SK-N-SH treated with all-trans-retinoic acid at 6 μM for 48 hours (cell line): ENCODE measurements around the gene AFG1L.

Experiments used
- ATAC-seq: fragments of 200-7000 bp; cut with Tn5 transposase; 3 replicates; pipeline ENCODE4 v1.9.1; 2020; ENCODE audit warnings: mild to moderate bottlenecking, moderate library complexity
- BACH2 ChIP-seq: fragments of 250-450 bp; sonication (Bioruptor Pico); IDR thresholded peaks from 2 replicates; pipeline ENCODE4 v1.9.0; 2021; ENCODE audit warnings: mild to moderate bottlenecking, borderline replicate concordance
- CSDC2 ChIP-seq: fragments of 250-450 bp; sonication (Bioruptor Pico); IDR thresholded peaks from 2 replicates; pipeline ENCODE4 v1.5.0; 2020; ENCODE audit warnings: mild to moderate bottlenecking, moderate library complexity
- ESRRG ChIP-seq: fragments of 250-450 bp; sonication (Bioruptor Pico); IDR thresholded peaks from 2 replicates; pipeline ENCODE4 v1.6.1; 2021; ENCODE audit warnings: mild to moderate bottlenecking
- GLIS3 ChIP-seq: fragments of 250-450 bp; sonication (Bioruptor Pico); IDR thresholded peaks from 2 replicates; pipeline ENCODE4 v1.5.0; 2020; ENCODE audit warnings: mild to moderate bottlenecking, moderate library complexity
- ISL1 ChIP-seq: fragments of 250-450 bp; sonication (Bioruptor Pico); IDR thresholded peaks from 2 replicates; pipeline ENCODE4 v2.1.2; 2022; ENCODE audit warnings: mild to moderate bottlenecking, moderate library complexity
- OSR1 ChIP-seq: fragments of 250-450 bp; sonication (Bioruptor Pico); IDR thresholded peaks from 2 replicates; pipeline ENCODE4 v1.8.0; 2022; ENCODE audit warnings: moderate library complexity, mild to moderate bottlenecking, inconsistent platforms
- PPARA ChIP-seq: fragments of 250-450 bp; sonication (Bioruptor Pico); IDR thresholded peaks from 2 replicates; pipeline ENCODE4 v1.5.0; 2020; ENCODE audit warnings: mild to moderate bottlenecking, borderline replicate concordance
- RARB ChIP-seq: fragments of 250-450 bp; sonication (Bioruptor Pico); IDR thresholded peaks from 2 replicates; pipeline ENCODE4 v1.8.0; 2021; ENCODE audit warnings: mild to moderate bottlenecking, moderate library complexity
- SNAI2 ChIP-seq: fragments of 250-450 bp; sonication (Bioruptor Pico); IDR thresholded peaks from 2 replicates; pipeline ENCODE4 v1.5.0; 2020; ENCODE audit warnings: mild to moderate bottlenecking, moderate library complexity
- TCF4 ChIP-seq: fragments of 250-450 bp; sonication (Bioruptor Pico); IDR thresholded peaks from 2 replicates; pipeline ENCODE4 v1.8.0; 2021; ENCODE audit warnings: mild to moderate bottlenecking, moderate library complexity, borderline replicate concordance
- TOX ChIP-seq: fragments of 250-450 bp; sonication (Bioruptor Pico); IDR thresholded peaks from 2 replicates; pipeline ENCODE4 v1.8.0; 2021; ENCODE audit warnings: mild to moderate bottlenecking, moderate library complexity, borderline replicate concordance
- ZC3H10 ChIP-seq: fragments of 250-450 bp; sonication (Bioruptor Pico); IDR thresholded peaks from 2 replicates; pipeline ENCODE4 v1.5.1; 2021; ENCODE audit warnings: mild to moderate bottlenecking, moderate library complexity
- ZFP3 ChIP-seq: fragments of 250-450 bp; sonication (Bioruptor Pico); IDR thresholded peaks from 2 replicates; pipeline ENCODE4 v1.5.0; 2020; ENCODE audit warnings: mild to moderate bottlenecking, moderate library complexity
- ZFP30 ChIP-seq: fragments of 450-650 bp; formaldehyde crosslinking; IDR thresholded peaks from 2 replicates; pipeline ENCODE4 v1.5.0; 2022; ENCODE audit warnings: mild to moderate bottlenecking, moderate library complexity
- ZNF565 ChIP-seq: fragments of 450-650 bp; formaldehyde crosslinking; conservative IDR thresholded peaks from 2 replicates; pipeline ENCODE4 v1.5.0; 2020; ENCODE audit warnings: low read depth, mild to moderate bottlenecking, moderate library complexity
- ZNF70 ChIP-seq: fragments of 450-650 bp; formaldehyde crosslinking; IDR thresholded peaks from 2 replicates; pipeline ENCODE4 v1.5.0; 2020; ENCODE audit warnings: mild to moderate bottlenecking, moderate library complexity
- ZNF8 ChIP-seq: fragments of 450-650 bp; formaldehyde crosslinking; IDR thresholded peaks from 2 replicates; pipeline ENCODE4 v1.5.0; 2020; ENCODE audit warnings: mild to moderate bottlenecking, moderate library complexity
- TF ChIP-seq, protein P1 (sequence below): fragments of 250-450 bp; sonication (Bioruptor Pico); IDR thresholded peaks from 2 replicates; pipeline ENCODE4 v1.5.1; 2021; ENCODE audit warnings: mild to moderate bottlenecking, moderate library complexity
- TF ChIP-seq, protein P2 (sequence below): fragments of 250-450 bp; sonication (Bioruptor Pico); IDR thresholded peaks from 2 replicates; pipeline ENCODE4 v1.5.1; 2020; ENCODE audit warnings: low read depth, mild to moderate bottlenecking, moderate library complexity
- TF ChIP-seq, protein P3 (sequence below): fragments of 250-450 bp; sonication (Bioruptor Pico); IDR thresholded peaks from 2 replicates; pipeline ENCODE4 v1.8.0; 2021; ENCODE audit warnings: low read depth, mild to moderate bottlenecking, moderate library complexity, borderline replicate concordance
- TF ChIP-seq, protein P4 (sequence below): fragments of 250-450 bp; sonication (Bioruptor Pico); IDR thresholded peaks from 2 replicates; pipeline ENCODE4 v1.5.0; 2020; ENCODE audit warnings: mild to moderate bottlenecking, moderate library complexity
- TF ChIP-seq, protein P5 (sequence below): fragments of 250-450 bp; sonication (Bioruptor Pico); IDR thresholded peaks from 2 replicates; pipeline ENCODE4 v1.8.0; 2020; ENCODE audit warnings: mild to moderate bottlenecking, moderate library complexity, borderline replicate concordance

AFG1L gene

DNA sequence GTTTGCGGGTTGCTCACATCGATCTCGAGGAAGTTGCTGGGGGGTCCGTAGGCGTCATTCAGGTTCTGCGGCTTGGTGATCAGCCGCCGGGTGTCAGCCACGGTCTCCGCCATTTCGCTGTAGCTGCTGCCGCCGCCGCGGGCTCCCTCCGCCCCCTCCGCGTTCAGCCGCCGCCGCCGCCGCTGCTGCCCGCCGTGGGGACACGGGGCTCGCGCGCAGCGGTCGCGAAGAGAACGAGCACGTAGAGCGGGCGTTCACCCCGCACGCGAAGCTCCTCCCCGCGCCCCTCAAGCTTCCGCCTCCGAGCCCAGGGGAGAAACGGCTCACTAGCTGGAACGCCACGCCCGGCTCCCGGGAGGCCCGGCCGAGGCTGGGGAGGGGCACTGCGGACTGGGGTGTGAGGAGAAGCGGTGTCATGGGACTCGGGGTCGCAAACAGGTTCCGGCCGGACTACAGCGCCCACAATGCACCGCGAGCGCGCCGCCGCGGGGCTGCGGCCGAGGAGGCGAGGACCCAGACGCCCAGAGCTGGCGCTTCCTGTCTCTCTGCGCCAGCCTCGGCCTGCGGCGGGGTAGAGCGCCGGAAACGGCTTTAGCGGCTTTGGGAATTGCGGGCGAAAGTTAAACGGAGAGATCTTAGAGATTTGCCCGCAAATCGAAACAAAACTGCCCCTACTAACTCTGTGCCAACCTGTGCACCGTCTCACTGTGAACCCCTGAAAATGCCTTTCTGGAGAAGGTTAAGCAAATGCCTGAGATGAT is 33.9 kb upstream of the AFG1L start, which contains the start of gene SNX3:
Gene SNX3, minus strand, starts transcription at position 232 of the 761 bp plus-strand sequence. Its CDS starts 119 bp downstream, at position 113.
- no peak for TF ChIP-seq ZNF565
- TF ChIP-seq ZNF8 (CRISPR knock-in tag): no peak
- TF ChIP-seq, protein P1, sequence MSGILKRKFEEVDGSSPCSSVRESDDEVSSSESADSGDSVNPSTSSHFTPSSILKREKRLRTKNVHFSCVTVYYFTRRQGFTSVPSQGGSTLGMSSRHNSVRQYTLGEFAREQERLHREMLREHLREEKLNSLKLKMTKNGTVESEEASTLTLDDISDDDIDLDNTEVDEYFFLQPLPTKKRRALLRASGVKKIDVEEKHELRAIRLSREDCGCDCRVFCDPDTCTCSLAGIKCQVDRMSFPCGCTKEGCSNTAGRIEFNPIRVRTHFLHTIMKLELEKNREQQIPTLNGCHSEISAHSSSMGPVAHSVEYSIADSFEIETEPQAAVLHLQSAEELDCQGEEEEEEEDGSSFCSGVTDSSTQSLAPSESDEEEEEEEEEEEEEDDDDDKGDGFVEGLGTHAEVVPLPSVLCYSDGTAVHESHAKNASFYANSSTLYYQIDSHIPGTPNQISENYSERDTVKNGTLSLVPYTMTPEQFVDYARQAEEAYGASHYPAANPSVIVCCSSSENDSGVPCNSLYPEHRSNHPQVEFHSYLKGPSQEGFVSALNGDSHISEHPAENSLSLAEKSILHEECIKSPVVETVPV (CRISPR knock-in tag): no peak
- TF ChIP-seq, protein P2, sequence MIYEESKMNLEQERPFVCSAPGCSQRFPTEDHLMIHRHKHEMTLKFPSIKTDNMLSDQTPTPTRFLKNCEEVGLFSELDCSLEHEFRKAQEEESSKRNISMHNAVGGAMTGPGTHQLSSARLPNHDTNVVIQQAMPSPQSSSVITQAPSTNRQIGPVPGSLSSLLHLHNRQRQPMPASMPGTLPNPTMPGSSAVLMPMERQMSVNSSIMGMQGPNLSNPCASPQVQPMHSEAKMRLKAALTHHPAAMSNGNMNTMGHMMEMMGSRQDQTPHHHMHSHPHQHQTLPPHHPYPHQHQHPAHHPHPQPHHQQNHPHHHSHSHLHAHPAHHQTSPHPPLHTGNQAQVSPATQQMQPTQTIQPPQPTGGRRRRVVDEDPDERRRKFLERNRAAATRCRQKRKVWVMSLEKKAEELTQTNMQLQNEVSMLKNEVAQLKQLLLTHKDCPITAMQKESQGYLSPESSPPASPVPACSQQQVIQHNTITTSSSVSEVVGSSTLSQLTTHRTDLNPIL (CRISPR knock-in tag): no peak
- TF ChIP-seq TOX (CRISPR knock-in tag): no peak
- TF ChIP-seq, all 23 proteins: peak for 0

DNA sequence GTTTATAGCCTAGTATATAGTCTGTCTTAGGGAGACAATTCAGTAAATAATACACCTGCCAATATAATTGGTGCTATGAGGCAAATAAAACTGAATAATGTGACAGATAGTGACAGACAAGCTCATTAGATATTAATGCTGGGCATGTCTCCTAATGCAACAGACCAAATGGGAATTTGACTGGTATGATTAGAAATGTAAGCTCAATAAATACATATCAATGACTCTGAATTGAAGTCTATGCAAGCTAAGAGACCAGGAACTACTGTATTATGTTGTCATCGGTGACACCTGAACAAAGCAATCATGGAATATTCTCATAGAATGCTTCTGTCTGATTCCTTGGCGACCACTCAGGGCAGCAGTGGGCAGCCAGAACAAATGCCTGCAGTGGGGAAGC is 31.5 kb upstream of the AFG1L start:
- no peak for TF ChIP-seq RARB (CRISPR knock-in tag)
- no peak for TF ChIP-seq SNAI2 (CRISPR knock-in tag)
- TF ChIP-seq, protein P3, sequence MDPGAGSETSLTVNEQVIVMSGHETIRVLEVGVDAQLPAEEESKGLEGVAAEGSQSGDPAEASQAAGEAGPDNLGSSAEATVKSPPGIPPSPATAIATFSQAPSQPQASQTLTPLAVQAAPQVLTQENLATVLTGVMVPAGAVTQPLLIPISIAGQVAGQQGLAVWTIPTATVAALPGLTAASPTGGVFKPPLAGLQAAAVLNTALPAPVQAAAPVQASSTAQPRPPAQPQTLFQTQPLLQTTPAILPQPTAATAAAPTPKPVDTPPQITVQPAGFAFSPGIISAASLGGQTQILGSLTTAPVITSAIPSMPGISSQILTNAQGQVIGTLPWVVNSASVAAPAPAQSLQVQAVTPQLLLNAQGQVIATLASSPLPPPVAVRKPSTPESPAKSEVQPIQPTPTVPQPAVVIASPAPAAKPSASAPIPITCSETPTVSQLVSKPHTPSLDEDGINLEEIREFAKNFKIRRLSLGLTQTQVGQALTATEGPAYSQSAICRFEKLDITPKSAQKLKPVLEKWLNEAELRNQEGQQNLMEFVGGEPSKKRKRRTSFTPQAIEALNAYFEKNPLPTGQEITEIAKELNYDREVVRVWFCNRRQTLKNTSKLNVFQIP (CRISPR knock-in tag): no peak
- no peak for TF ChIP-seq ZC3H10 (CRISPR knock-in tag)
- TF ChIP-seq, protein P4, sequence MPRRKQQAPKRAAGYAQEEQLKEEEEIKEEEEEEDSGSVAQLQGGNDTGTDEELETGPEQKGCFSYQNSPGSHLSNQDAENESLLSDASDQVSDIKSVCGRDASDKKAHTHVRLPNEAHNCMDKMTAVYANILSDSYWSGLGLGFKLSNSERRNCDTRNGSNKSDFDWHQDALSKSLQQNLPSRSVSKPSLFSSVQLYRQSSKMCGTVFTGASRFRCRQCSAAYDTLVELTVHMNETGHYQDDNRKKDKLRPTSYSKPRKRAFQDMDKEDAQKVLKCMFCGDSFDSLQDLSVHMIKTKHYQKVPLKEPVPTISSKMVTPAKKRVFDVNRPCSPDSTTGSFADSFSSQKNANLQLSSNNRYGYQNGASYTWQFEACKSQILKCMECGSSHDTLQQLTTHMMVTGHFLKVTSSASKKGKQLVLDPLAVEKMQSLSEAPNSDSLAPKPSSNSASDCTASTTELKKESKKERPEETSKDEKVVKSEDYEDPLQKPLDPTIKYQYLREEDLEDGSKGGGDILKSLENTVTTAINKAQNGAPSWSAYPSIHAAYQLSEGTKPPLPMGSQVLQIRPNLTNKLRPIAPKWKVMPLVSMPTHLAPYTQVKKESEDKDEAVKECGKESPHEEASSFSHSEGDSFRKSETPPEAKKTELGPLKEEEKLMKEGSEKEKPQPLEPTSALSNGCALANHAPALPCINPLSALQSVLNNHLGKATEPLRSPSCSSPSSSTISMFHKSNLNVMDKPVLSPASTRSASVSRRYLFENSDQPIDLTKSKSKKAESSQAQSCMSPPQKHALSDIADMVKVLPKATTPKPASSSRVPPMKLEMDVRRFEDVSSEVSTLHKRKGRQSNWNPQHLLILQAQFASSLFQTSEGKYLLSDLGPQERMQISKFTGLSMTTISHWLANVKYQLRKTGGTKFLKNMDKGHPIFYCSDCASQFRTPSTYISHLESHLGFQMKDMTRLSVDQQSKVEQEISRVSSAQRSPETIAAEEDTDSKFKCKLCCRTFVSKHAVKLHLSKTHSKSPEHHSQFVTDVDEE (CRISPR knock-in tag): no peak
- no peak for TF ChIP-seq OSR1 (CRISPR knock-in tag)
- no peak for TF ChIP-seq ZFP30 (CRISPR knock-in tag)
- TF ChIP-seq ZNF8 (CRISPR knock-in tag): no peak
- TF ChIP-seq PPARA (CRISPR knock-in tag): no peak
- TF ChIP-seq CSDC2 (CRISPR knock-in tag): no peak
- TF ChIP-seq GLIS3 (CRISPR knock-in tag): no peak
- no peak for TF ChIP-seq ISL1
- no peak for TF ChIP-seq ZNF565
- TF ChIP-seq TOX (CRISPR knock-in tag): no peak
- no peak for TF ChIP-seq ZFP3 (CRISPR knock-in tag)
- TF ChIP-seq, protein P1 (CRISPR knock-in tag): no peak
- TF ChIP-seq TCF4 (CRISPR knock-in tag): no peak
- TF ChIP-seq ESRRG (CRISPR knock-in tag): no peak
- no peak for TF ChIP-seq BACH2 (CRISPR knock-in tag)
- TF ChIP-seq, all 23 proteins: peak for 0
- no peak for ATAC-seq

More for the DNA sequence above, 33.9 kb upstream of the AFG1L start, which contains the start of gene SNX3:
- ATAC-seq: peak; percentile 95

DNA sequence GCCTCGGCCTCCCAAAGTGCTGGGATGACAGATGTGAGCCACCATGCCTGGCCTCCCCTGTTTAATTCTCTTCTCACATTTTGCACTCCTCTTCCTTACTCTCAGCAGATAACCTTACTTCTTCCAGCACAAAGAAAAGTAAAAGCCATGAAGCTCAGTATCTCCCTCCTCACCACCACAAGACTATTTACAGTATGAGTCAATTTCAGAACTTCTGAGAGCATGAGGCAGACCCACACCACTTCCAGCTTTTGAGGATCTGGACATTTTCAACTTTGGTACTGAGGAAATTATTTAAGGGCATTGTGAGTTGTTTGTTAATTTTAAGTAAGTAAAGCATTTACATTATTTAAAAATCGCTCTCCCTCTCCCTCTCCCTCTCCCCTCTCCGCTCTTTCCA is 26.0 kb upstream of the AFG1L start:
- ATAC-seq: no peak
- no peak for TF ChIP-seq ZC3H10 (CRISPR knock-in tag)
- TF ChIP-seq ZNF8 (CRISPR knock-in tag): no peak
- no peak for TF ChIP-seq ZNF70 (CRISPR knock-in tag)
- TF ChIP-seq, protein P3 (CRISPR knock-in tag): no peak
- TF ChIP-seq, protein P4 (CRISPR knock-in tag): no peak
- TF ChIP-seq, protein P5, sequence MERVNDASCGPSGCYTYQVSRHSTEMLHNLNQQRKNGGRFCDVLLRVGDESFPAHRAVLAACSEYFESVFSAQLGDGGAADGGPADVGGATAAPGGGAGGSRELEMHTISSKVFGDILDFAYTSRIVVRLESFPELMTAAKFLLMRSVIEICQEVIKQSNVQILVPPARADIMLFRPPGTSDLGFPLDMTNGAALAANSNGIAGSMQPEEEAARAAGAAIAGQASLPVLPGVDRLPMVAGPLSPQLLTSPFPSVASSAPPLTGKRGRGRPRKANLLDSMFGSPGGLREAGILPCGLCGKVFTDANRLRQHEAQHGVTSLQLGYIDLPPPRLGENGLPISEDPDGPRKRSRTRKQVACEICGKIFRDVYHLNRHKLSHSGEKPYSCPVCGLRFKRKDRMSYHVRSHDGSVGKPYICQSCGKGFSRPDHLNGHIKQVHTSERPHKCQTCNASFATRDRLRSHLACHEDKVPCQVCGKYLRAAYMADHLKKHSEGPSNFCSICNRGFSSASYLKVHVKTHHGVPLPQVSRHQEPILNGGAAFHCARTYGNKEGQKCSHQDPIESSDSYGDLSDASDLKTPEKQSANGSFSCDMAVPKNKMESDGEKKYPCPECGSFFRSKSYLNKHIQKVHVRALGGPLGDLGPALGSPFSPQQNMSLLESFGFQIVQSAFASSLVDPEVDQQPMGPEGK (CRISPR knock-in tag): no peak
